Duodenal mucosa (tissue), 2 donors: ENCODE data around the gene SFT2D2.

Source experiments
- H3K27ac ChIP-seq: one replicate; pipeline ENCODE4 v1.7.0; 2013; ENCODE audit warnings: low read depth, low read length
- H3K27me3 ChIP-seq, 2 donors: one replicate each; pipeline ENCODE4 v1.7.0; 2013; ENCODE audit warnings: low read length in 2 of 2, control low read depth in 1 of 2; ENCODE audit not compliant: insufficient read depth in 2 of 2, control insufficient read depth in 1 of 2
- H3K36me3 ChIP-seq, 2 donors: one replicate each; pipeline ENCODE4 v1.7.0; 2013; ENCODE audit warnings: low read length in 2 of 2, control low read depth in 1 of 2; ENCODE audit not compliant: insufficient read depth in 2 of 2, control insufficient read depth in 1 of 2
- H3K4me1 ChIP-seq, 2 donors: one replicate each; pipeline ENCODE4 v1.7.0; 2013; ENCODE audit warnings: low read length in 2 of 2, control low read depth in 1 of 2; ENCODE audit not compliant: insufficient read depth in 2 of 2, control insufficient read depth in 1 of 2
- H3K4me3 ChIP-seq, 2 donors: one replicate each; pipeline ENCODE4 v1.7.0; 2013; ENCODE audit warnings: low read length in 2 of 2, low read depth in 1 of 2
- H3K9ac ChIP-seq, 2 donors: one replicate each; pipeline ENCODE4 v1.7.0; 2013; ENCODE audit warnings: low read length in 2 of 2, low read depth in 1 of 2
- H3K9me3 ChIP-seq, 2 donors: one replicate each; pipeline ENCODE4 v1.7.0; 2013; ENCODE audit warnings: low read length in 2 of 2, control low read depth in 1 of 2; ENCODE audit not compliant: control insufficient read depth in 1 of 2

SFT2D2 gene

DNA sequence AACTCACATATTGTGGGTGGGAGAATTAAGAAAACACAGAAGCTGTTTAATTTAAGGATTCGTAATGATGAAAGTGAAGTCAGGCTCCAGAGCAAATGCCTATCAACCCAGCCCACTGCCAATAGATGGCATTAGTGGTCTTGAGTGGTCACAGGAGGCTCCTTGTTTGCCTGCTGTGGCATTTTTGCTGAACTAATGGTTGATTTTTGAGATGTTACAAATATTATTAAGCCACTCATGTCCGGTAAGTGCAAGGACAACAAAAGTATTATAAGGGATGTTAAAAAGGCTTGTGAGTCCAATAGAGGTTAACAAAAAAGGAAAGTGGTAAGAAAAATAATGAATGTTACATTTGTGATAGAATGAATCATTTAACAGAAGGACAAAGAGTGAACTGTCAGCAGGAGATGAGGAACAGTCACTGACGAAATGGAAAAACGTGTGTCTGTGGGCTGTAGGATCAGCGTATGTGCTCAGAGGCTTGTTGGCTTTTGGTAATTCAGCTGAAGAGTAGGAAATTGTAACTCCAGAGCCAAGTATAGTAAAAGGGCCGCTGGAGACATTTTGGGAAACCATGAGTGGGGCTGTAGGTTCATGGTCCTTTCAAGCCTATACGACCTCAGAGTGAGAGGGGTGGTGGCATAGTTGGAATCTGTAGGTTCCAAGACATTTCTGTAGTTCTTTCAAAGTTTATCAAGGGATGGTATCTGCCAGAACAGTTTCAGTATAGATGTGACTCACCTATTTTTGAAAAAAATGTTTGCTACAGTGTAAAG, 11.2 kb downstream of the SFT2D2 start:
- Histone ChIP-seq H3K36me3 (peaks cover 22 to 55% of the 10 kb centered on the region in 2 donors), H3K9ac (no peak overlapping the region), H3K4me1 (peaks cover 8 to 15% of the 10 kb centered on the region in 2 donors), H3K27me3 (no peaks in the 10 kb centered on the region), H3K9me3 (no peaks in the 10 kb centered on the region), H3K4me3 (no peak overlapping the region), H3K27ac (no peak overlapping the region)

DNA sequence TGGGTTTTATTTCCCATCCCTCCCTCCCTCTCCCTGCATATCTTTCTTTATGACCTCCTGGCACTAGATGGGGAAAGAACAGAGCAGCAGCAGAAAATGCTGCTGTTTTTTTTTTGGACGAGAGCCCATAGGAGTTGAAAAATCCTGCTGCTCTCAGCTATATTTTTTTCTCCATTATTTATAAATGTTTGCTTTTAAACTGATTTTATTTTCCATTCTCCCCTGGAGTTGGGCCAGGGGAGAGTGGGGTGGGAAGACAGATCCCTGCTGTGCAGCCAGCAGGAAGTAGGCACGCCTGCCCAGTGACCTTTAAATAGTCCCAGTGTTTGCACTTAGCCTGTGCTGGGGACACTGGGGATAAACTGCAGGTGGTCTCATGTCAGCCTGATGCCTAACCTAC, 17.4 kb downstream of the SFT2D2 start:
- H3K36me3 ChIP-seq = peaks cover 17 to 56% of the 10 kb centered on the region in 2 donors
- H3K9me3 ChIP-seq = no peaks in the 10 kb centered on the region
- H3K4me3 ChIP-seq = no peak overlapping the region
- no peaks in the 10 kb centered on the region for H3K27me3 ChIP-seq
- H3K4me1 ChIP-seq = peaks cover 11% of the 10 kb centered on the region in 2 donors
- no peak overlapping the region for H3K9ac ChIP-seq
- H3K27ac ChIP-seq = peak overlapping the region; percentile 22

DNA sequence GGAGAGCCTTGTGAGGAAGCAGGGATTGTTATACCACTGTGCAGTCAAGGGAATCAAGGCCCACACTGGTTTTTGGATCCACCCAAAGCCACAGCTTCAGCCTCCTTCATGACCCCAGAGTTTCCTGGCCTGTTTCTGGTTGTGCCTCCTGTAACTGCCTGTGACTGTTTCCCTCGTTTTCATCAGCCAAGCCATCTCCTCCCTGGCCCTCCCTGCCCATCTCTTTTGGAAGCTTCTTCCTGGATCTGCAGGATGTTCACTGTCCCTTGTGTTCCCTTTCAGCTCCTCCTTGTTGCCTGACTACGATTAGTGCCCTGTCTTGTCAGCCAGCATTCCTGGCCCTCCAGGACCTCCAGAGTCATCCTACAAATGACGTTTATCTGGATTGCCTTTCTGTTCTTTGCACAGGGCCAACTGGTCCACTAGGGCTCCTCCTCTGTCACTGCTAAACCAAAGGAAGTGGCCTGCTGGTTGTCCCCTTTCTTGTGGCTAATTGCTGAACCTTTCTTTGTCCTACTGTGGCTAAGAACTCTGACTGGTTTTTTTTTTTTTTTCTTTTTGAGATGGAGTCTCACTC, 17.9 kb downstream of the SFT2D2 start:
- peaks cover 11% of the 10 kb centered on the region in 2 donors for H3K4me1 ChIP-seq
- peaks cover 17 to 55% of the 10 kb centered on the region in 2 donors for H3K36me3 ChIP-seq
- H3K4me3 ChIP-seq = no peak overlapping the region
- H3K27ac ChIP-seq = peak overlapping the region; percentile 22
- no peaks in the 10 kb centered on the region for H3K9me3 ChIP-seq
- no peak overlapping the region for H3K9ac ChIP-seq
- no peaks in the 10 kb centered on the region for H3K27me3 ChIP-seq

DNA sequence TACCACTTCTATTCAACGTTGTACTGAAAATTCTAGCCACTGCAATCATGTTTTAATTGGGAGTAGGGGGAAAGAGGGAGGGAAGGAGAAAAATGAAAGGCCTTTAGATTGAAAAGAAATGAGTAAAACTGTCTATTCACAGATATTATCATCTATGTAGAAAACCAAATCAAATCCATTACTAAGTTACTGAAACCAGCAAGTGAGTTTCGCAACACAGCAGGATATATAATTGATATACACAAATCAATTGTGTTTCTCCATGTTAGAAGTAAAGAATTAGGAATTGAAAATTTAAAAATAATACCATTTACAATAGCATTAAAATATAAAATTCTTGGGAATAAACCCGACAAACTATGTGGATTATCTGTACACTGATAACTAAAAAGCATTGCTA, 19.2 kb downstream of the SFT2D2 start:
- Histone ChIP-seq H3K9ac (no peak overlapping the region), H3K27ac (no peak overlapping the region), H3K4me1 (peaks cover 11% of the 10 kb centered on the region in 2 donors), H3K36me3 (peaks cover 23 to 52% of the 10 kb centered on the region in 2 donors), H3K27me3 (no peaks in the 10 kb centered on the region), H3K4me3 (no peak overlapping the region), H3K9me3 (no peaks in the 10 kb centered on the region)

DNA sequence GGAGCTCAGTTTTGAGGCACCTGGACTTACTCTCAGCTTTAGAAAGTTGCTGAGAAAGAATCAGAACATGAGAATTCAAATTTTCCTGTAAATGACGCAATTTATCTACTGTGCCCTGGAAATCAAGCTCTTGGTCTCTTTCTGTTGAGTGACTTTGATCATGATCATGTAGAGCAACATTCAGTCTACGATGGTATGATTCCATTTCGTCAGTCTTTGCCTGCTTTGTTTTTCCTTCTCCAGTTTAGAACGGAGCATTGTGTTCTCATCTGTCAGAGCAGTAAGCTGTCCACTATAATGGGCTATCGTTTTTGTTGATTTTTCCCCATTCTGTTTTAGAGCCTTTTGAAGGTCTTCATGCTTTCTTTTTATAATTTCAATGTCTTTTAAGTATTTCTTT, 20.7 kb downstream of the SFT2D2 start:
- H3K9ac ChIP-seq = no peak overlapping the region
- H3K4me1 ChIP-seq = peaks cover 11% of the 10 kb centered on the region in 2 donors
- H3K9me3 ChIP-seq = no peaks in the 10 kb centered on the region
- H3K27ac ChIP-seq = no peak overlapping the region
- peaks cover 28 to 59% of the 10 kb centered on the region in 2 donors for H3K36me3 ChIP-seq
- H3K27me3 ChIP-seq = no peaks in the 10 kb centered on the region
- no peak overlapping the region for H3K4me3 ChIP-seq

DNA sequence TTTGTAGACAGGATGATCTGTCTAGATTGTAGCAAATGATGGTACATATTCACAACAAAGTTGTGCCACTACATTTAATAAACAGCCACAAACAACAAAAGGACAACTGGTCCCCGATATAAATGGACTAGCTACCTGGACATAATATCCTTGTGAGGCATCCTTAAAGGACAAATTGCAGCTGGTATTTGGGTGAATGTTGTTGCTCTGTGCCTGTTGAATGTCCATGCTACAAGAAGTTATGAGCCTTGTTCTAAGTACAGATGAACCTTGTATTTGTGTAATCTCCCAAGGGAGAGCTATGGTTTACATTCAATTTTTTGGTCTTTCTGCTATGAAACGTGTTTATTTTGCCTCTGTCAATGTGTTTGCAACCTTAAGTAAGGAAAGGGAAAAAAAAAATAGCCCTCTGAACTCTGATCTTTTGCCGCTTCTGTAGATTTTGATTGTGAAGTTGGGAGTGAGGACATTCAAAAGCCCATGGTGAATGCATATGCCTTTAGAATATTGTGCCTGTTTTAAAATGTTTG, 26.5 kb downstream of the SFT2D2 start:
- H3K4me1 ChIP-seq = no peaks in the 10 kb centered on the region
- peaks cover 11% of the 10 kb centered on the region in 2 donors for H3K9me3 ChIP-seq
- H3K27me3 ChIP-seq = no peaks in the 10 kb centered on the region
- H3K9ac ChIP-seq = no peak overlapping the region
- no peak overlapping the region for H3K27ac ChIP-seq
- no peak overlapping the region for H3K4me3 ChIP-seq
- H3K36me3 ChIP-seq = peaks cover 14 to 36% of the 10 kb centered on the region in 2 donors

DNA sequence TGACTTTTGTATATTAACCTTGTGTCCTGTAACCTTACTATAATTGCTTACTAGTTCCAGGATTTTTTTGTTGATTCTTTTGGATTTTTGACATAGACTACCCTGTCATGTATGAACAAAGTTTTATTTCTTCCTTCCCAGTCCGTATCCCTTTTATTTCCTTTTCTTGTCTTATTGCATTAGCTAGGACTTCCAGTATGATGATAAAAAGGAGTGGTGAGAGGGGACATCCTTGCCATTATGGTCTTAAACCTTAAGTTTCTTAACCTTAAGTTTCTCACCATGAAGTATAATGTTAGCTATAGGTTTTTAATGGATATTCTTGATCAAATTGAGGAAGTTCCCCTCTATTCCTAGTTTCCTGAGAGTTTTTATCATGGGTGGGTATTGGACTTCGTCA, 30.4 kb downstream of the SFT2D2 start:
- Histone ChIP-seq H3K4me3 (no peak overlapping the region), H3K27ac (no peak overlapping the region), H3K4me1 (peaks cover 0 to 2% of the 10 kb centered on the region in 2 donors), H3K9ac (no peak overlapping the region), H3K36me3 (peaks cover 3 to 19% of the 10 kb centered on the region in 2 donors), H3K27me3 (no peaks in the 10 kb centered on the region), H3K9me3 (peaks cover 11% of the 10 kb centered on the region in 2 donors)

DNA sequence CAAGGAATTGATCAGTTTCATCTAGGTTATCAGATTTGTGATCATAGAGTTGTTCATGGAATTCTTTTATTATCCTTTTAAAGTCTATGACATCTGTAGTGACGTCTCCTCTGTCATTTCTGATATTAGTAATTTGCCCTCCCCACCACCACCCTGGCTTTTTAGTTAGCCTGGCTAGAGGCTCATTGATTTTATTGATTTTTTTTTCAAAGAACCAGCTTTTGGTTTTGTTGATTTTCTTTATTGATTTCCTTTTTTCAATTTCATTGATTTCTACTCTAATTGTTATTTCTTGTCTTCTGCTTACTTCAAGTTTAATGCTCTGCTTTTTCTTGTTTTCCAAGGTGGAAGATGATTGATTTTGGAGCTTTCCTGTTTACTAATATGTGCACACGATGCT, 31.6 kb downstream of the SFT2D2 start:
- no peak overlapping the region for H3K9ac ChIP-seq

DNA sequence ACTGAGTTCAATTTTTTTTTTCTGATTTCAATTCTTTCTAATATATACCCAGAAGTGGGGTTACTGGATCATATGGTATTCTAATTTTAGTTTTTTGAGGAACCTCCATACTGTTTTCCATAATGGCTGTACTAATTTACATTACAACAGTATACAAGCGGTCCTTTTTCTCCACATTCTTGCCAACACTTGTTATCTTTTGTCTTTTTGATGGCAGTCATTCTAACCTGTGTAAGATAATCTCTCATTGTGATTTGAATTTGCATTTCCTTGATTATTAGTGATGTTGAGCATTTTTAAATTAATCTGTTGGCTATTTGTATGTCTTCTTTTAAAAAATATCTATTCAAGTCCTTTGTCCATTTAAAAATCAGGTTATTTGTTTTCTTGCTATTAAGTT, 33.8 kb downstream of the SFT2D2 start:
- no peak overlapping the region for H3K4me3 ChIP-seq
- H3K36me3 ChIP-seq = peaks cover 3 to 13% of the 10 kb centered on the region in 2 donors
- peaks cover 11 to 13% of the 10 kb centered on the region in 2 donors for H3K9me3 ChIP-seq
- H3K4me1 ChIP-seq = peaks cover 0 to 3% of the 10 kb centered on the region in 2 donors
- no peak overlapping the region for H3K9ac ChIP-seq
- H3K27ac ChIP-seq = no peak overlapping the region
- no peaks in the 10 kb centered on the region for H3K27me3 ChIP-seq

More for the DNA sequence above, 31.6 kb downstream of the SFT2D2 start:
- Histone ChIP-seq H3K9me3 (peaks cover 11% of the 10 kb centered on the region in 2 donors), H3K36me3 (peaks cover 3 to 12% of the 10 kb centered on the region in 2 donors), H3K4me3 (no peak overlapping the region), H3K27me3 (no peaks in the 10 kb centered on the region), H3K27ac (no peak overlapping the region), H3K4me1 (peaks cover 0 to 3% of the 10 kb centered on the region in 2 donors)

DNA sequence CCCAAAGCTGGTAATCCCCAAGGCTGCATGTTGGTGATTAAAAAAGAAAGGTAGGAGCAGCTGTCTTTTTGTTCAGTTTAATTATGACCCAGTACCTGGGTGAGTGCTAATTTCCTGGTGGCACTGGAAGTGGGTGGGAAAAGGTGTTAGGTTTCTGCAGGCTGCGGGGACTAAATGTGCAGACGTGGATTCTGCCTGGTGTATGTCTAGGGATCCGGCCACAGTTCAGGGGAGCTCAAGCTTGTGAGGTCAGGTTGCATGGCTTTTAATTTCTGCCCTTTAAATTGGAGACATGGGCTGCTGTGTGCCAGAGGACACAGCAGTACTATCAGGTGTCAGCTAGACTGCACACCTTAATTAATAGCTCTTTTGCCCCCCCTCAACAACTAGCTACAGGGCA, 34.6 kb downstream of the SFT2D2 start:
- Histone ChIP-seq H3K9me3 (peaks cover 11 to 14% of the 10 kb centered on the region in 2 donors), H3K36me3 (peaks cover 3 to 11% of the 10 kb centered on the region in 2 donors), H3K27me3 (no peaks in the 10 kb centered on the region), H3K27ac (no peak overlapping the region), H3K4me1 (peaks cover 0 to 3% of the 10 kb centered on the region in 2 donors), H3K9ac (no peak overlapping the region), H3K4me3 (no peak overlapping the region)
